H4 (cell line): ENCODE measurements around the gene MPP3. TPM values are rescaled to one million over a fixed set of nuclear protein-coding genes. Genes with fewer than 3 reads are reported as not detected.
A peak's percentile ranks its signal among the peaks of the same experiment; 100 is the strongest.

Experiments used
- DNase-seq: peaks from one replicate; pipeline ENCODE4 v3.0.0-alpha.2; 2015; ENCODE audit warnings: low spot score
- total RNA-seq: library from RNA; depleted of rRNA; stranded (reverse); fragments of >200 nt; shearing (Covaris generic); gene quantifications from 2 replicates; pipeline ENCODE4 v1.2.3, GENCODE V29; 2014

MPP3 gene
- total RNA-seq, 1 experiment from 2014 or later, result 4.0 TPM

DNA sequence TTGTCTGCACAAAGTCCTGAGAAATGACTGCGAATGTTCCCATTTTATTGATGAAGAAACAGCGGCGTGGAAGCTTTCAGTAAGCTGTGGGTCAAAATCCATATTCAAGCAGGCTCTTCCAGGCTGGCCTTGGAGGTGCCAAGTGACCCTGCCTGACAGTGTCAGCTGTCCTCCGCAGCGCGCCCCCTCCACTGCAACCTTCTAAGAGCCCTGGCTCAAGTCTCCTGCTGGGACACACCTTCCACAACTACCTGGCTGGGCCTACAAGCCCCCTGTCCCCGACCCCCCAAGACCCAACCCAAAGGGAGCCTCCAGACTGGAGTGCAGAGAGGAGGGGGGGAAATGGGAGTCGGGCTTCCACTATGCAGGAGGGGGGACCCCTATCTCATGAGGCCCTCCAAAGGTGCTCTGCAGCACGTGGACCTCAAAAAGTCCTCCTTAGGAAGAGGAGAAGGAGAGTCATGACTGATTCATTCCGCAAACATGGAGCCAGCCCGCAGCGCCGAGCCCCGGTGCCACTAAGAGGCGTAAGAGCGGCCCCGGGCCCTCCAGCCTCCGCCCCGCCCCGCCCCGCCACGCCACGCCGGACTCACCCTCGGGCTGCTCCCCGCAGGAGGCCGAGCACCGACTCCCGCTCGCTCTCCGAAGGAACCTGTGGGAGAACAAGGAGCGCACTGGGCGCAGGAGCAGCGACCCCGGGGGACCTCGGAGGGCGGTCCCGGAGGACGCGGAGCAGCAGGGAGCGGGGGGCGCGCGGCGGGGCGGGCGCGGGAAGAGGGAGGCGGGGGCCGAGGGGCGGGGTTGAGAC lies 574 bp downstream of the MPP3 start:
- peak; percentile 29 for DNase-seq

GRCh38 chr17:43831633-43832032 lies 1.3 kb downstream of the MPP3 start:
- DNase-seq, result no peak

- DNase-seq, result no peak
These were observed 2.3 kb downstream of the MPP3 start for GRCh38 chr17:43830510-43831140.

GRCh38 chr17:43829738-43830137 lies 3.2 kb downstream of the MPP3 start:
- no peak for DNase-seq

GRCh38 chr17:43827596-43827995 lies 5.3 kb downstream of the MPP3 start:
- no peak for DNase-seq

DNA sequence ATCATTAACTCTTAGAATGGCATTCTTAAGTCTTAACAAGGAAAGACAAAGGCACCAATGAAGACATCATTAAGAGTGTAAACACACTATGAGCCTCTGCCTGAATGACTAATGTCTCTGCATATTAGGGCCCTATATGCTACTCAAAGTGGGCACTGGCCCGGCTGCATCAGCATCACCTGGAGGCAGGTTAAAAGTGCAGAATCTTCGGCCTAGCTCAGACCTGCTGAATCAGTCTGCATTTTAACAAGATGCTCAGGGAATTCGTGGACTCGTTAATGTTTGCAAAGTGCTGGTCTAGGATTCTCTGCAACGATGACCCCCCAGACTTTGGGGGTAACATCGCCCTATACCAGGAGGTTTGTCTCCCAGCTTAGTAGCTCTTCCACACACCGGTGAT lies 6.7 kb downstream of the MPP3 start:
- DNase-seq, result no peak

DNA sequence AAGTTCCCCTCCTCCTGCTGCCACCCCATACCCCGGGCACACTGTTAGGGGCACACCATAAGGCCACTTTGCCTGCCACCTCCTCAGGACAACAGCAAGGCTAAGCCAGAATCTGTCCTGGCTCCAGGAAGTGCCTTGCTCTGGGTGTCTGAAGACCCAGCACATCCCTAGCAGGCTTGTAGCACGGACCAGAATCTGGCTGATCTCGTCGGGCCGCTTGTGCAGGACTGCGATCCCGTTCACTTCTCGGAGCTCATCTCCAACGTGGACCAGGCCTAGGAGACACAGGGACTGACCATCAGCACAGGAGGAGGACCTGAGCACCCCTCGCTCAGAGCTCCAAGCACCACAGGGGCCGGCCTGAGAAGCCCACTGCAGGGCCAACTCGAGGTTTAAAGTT lies 7.4 kb downstream of the MPP3 start:
- no peak for DNase-seq

GRCh38 chr17:43823350-43824084 lies 9.4 kb downstream of the MPP3 start:
- DNase-seq, result no peak

GRCh38 chr17:43822570-43823190 lies 10.3 kb downstream of the MPP3 start:
- DNase-seq, result no peak

DNA sequence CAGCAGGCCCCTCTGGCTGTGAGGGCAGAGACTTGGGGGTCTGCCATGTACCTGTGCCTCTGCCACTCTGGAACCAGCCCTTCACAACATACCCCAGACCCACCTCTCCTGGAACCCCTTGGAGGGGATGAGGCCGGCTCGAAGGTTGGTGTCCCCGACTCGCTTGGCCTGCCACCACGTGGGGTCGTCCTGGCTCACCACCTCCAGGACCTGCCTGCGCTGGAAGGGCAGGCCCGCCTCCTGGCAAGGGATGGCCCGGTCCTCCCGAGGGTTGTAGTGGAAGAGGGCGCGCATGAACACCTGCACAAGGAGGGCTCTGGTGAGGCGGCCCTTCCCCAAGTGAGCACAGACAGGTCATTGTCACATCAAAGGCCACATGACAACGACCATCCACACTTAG lies 12.2 kb downstream of the MPP3 start:
- DNase-seq, result no peak

GRCh38 chr17:43818966-43819365 lies 14.0 kb downstream of the MPP3 start:
- DNase-seq, result no peak

DNA sequence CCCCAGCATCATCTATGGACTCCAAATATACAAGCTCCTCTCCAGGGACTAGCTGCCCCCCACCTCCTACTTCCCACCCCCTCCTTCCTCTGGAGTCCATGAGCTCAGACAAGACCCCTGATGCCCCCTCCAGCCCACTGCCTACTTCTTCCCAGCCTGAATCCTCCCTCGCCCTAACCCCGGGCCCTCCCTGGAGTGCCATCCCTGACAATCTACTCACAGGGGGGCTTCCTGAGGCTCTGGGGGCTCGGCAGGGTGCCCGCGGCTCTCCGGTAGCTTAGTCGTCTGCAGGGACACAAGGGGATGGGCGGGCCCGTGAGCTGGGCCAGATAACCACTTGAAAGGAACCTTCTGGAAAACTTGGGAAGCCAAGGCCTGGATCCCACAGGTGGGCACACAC lies 15.1 kb downstream of the MPP3 start:
- DNase-seq, result no peak

DNA sequence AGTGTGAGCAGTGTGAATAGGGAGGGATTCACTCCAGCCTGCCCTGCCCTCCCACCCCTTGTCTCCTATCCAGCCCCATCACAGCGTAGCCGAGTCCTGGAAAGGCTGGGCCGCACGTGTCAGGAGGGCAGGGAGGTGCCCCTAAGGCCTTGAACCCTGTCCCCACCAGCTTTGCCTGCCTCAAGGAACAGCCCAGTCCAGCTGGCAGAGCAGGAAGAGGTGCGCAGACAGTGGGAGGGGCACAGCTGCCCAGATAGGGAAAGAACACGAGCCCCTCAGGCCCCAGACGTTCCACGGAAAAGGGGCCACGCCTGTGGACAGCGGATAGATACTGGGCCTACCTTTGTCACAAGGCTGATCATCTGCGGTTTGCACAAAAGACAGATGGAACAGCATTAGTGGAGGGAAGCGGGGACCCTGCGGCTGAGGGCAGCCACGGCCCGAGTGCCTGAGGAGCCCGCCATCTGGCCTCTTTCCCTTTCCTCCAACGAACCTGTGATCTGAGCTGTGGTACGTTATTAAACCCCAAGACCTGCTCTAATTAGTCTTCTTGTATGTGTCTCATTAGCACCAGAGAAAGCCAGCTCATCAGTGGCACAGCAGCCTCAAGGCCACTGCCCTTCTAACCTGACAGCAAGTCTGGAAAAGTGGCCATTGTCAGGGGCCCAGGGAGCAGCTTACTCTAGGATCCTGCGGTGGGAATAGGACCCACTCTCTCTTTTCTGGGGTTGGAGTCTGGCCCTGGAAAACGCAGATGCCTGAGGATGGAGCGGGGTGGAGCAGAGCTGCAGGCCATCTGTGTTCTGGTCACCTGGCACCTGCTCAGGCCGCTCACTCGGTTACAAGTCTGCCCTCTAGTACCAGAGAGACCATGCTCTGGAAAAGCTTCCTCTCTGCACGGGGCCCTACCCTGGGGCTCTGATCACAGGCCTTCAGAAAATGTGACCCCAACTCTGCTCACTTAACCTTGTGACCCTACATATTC lies 16.3 kb downstream of the MPP3 start:
- no peak for DNase-seq

- no peak for DNase-seq
These were observed 18.2 kb downstream of the MPP3 start for GRCh38 chr17:43814714-43815113.

DNA sequence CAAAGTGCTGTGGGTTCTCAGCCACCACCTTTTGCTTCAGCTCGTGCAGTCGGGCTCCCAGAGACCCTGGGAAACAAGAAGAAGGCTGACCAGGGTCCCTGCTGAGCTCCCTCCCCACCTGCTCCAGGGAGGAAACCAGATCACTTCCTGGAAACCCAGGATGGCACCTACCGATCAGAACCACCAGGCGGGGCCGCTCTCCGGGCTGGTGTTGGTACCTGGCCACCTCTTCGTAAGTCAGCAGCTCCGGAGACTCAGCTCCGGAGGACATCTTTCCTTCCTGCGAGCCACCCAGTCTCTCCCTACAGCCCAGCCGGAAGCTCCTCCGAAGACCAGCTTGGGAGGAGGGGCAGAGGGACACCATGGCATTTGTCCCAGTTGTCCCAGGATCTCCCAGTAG lies 18.9 kb downstream of the MPP3 start:
- no peak for DNase-seq

- DNase-seq, result no peak
These were observed 19.6 kb downstream of the MPP3 start for GRCh38 chr17:43813386-43813785.

- no peak for DNase-seq
These were observed 20.3 kb downstream of the MPP3 start for GRCh38 chr17:43812396-43813265.

- DNase-seq, result no peak
These were observed 22.1 kb downstream of the MPP3 start for GRCh38 chr17:43810823-43811222.

GRCh38 chr17:43810226-43810715 lies 22.7 kb downstream of the MPP3 start:
- DNase-seq, result no peak

DNA sequence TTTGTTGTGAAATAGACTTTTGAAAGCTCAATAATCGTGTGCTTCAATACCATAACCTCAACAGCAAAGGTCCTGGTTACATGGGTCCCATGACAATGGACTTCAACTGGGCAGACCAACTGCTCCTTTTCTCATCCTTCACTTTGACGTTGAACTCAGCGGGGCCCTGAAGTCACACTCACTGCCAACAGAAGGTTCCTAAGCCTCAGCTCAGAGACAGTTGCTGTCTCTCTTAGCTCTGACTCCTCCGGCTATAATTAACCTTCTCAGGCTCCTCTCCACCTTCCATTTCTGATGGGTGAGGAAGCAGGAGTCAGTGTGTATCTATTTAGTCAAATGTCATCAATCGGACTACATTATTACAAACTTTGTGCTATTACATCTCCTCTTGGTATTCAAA lies 23.8 kb downstream of the MPP3 start:
- no peak for DNase-seq
